Measurements from ENCODE around the gene NCKAP5. TPM values are rescaled to one million over a fixed set of nuclear protein-coding genes. Genes with fewer than 3 reads are reported as not detected.

NCKAP5 gene
- total RNA-seq, 1 donor from 2014 or later, result 0.20 TPM

DNA sequence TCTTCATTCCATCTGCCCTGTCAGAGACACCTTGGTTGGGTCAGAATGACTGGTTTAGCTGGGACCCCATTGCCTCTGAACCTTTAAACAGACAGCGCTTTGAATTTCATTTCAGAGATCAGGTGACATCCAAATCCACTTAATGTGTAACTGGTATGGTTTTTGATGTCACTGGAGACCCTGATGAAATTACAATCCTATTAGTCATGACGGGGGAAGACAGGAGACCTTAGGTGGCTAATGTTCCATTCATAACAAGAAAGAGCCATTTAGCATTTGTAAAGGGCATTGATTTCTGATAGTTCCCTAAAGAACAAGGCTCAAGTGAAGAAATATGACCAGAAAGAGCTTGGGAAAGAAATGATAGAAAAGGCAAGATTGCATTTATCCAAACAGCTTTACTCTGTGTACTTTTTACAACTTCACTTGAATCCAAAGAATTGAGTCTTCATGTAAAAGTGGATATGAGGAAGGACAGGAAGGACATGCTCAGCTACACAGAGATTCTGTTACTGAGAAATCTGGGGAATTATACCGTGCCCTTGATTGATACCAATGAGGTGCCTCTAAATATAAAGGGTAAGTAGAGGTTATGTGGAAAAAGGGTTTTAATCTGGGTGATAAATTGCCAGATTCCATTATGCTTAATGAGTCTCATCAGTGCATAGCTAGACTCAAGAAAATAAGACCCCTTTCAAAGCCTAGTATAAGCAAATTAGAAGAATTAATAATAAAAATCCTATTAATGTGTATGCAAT is 198.2 kb downstream of the NCKAP5 start:
- Mint-ChIP-seq H3K36me3 (ENCODE audit: unreplicated experiment) (no peaks in the 10 kb centered on the region), H3K27me3 (ENCODE audit: unreplicated experiment) (peaks cover 4% of the 10 kb centered on the region), H3K4me3 (ENCODE audit: unreplicated experiment) (no peak overlapping the region), H3K27ac (ENCODE audit: unreplicated experiment) (peak overlapping the region; percentile 13), H3K9me3 (ENCODE audit: unreplicated experiment) (peaks cover 1% of the 10 kb centered on the region), H3K4me1 (ENCODE audit: low read depth, unreplicated experiment) (peaks cover 15% of the 10 kb centered on the region)
- TF ChIP-seq, protein P1, sequence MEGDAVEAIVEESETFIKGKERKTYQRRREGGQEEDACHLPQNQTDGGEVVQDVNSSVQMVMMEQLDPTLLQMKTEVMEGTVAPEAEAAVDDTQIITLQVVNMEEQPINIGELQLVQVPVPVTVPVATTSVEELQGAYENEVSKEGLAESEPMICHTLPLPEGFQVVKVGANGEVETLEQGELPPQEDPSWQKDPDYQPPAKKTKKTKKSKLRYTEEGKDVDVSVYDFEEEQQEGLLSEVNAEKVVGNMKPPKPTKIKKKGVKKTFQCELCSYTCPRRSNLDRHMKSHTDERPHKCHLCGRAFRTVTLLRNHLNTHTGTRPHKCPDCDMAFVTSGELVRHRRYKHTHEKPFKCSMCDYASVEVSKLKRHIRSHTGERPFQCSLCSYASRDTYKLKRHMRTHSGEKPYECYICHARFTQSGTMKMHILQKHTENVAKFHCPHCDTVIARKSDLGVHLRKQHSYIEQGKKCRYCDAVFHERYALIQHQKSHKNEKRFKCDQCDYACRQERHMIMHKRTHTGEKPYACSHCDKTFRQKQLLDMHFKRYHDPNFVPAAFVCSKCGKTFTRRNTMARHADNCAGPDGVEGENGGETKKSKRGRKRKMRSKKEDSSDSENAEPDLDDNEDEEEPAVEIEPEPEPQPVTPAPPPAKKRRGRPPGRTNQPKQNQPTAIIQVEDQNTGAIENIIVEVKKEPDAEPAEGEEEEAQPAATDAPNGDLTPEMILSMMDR (IDR thresholded peaks at IDR 0.05; ENCODE audit: partially characterized antibody, unreplicated experiment), result no peak
- DNase-seq, result no peak

DNA sequence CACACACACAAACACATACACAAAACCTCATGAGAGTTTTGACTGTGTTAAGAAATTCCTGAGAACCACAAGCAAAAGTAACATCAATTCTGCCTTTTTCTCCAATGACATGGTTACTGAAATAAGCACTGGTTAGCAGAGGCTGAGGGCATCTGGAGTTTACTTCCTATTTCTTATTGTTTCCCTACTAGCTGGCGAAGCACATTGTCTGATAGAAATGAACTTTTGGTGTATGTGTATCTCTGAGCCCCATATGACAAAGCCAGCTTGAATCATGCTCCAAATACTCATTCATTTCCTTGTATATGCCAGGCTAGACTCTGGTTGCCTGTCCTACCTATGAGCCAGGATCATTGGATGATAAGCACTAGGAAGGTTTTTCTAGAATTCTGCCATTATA is 203.1 kb downstream of the NCKAP5 start:
- H3K9me3 Mint-ChIP-seq (ENCODE audit: unreplicated experiment), result peaks cover 1% of the 10 kb centered on the region
- no peak overlapping the region for H3K4me3 Mint-ChIP-seq (ENCODE audit: unreplicated experiment)
- no peak for DNase-seq
- H3K27ac Mint-ChIP-seq (ENCODE audit: unreplicated experiment), result no peak overlapping the region
- TF ChIP-seq, protein P1 (IDR thresholded peaks at IDR 0.05; ENCODE audit: partially characterized antibody, unreplicated experiment), result no peak
- peaks cover 6% of the 10 kb centered on the region for H3K27me3 Mint-ChIP-seq (ENCODE audit: unreplicated experiment)
- H3K4me1 Mint-ChIP-seq (ENCODE audit: low read depth, unreplicated experiment), result peaks cover 20% of the 10 kb centered on the region
- H3K36me3 Mint-ChIP-seq (ENCODE audit: unreplicated experiment), result no peaks in the 10 kb centered on the region

DNA sequence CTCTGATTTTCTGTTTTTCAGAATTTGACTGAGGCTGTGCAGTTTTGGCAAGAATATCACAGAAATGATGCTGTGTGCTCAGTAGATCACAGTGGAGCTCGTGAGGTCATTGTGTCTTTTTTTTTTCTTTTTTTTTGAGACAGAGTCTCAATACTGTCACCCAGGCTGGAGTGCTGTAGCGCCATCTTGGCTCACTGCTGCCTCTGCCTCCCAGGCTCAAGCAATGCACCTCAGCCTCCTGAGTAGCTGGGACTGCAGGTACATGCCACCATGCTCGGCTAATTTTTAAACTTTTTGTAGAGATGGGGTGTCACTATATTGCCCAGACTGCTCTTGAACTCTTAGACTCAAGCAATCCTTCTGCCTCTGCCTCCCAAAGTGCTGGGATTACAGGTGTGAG is 203.6 kb downstream of the NCKAP5 start:
- DNase-seq, result no peak
- no peak overlapping the region for H3K4me3 Mint-ChIP-seq (ENCODE audit: unreplicated experiment)
- peaks cover 6% of the 10 kb centered on the region for H3K27me3 Mint-ChIP-seq (ENCODE audit: unreplicated experiment)
- TF ChIP-seq, protein P1 (IDR thresholded peaks at IDR 0.05; ENCODE audit: partially characterized antibody, unreplicated experiment), result no peak
- peaks cover 1% of the 10 kb centered on the region for H3K9me3 Mint-ChIP-seq (ENCODE audit: unreplicated experiment)
- H3K27ac Mint-ChIP-seq (ENCODE audit: unreplicated experiment), result no peak overlapping the region
- peaks cover 16% of the 10 kb centered on the region for H3K4me1 Mint-ChIP-seq (ENCODE audit: low read depth, unreplicated experiment)
- H3K36me3 Mint-ChIP-seq (ENCODE audit: unreplicated experiment), result no peaks in the 10 kb centered on the region

DNA sequence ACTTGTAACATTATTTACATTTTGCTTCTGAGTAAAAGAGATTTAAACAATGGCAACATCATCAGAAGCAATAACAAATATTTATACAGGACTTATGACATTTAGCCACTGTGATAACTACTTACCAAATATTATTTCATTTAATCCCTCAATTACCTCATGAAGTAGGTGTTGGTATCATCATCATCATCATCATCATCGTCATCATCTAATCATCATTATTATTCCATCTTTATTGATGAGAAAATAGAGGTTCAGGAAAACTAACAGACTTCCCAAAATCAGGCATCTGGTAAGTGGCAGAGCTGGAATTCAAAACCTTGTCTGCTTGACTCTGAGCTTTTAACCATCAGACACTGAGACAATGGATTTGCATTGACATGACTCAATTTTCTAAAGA is 204.4 kb downstream of the NCKAP5 start:
- Mint-ChIP-seq H3K4me1 (ENCODE audit: low read depth, unreplicated experiment) (peaks cover 10% of the 10 kb centered on the region), H3K4me3 (ENCODE audit: unreplicated experiment) (no peak overlapping the region), H3K27me3 (ENCODE audit: unreplicated experiment) (peaks cover 3% of the 10 kb centered on the region), H3K36me3 (ENCODE audit: unreplicated experiment) (no peaks in the 10 kb centered on the region), H3K9me3 (ENCODE audit: unreplicated experiment) (peaks cover 1% of the 10 kb centered on the region), H3K27ac (ENCODE audit: unreplicated experiment) (no peak overlapping the region)
- no peak for DNase-seq
- TF ChIP-seq, protein P1 (IDR thresholded peaks at IDR 0.05; ENCODE audit: partially characterized antibody, unreplicated experiment), result no peak

DNA sequence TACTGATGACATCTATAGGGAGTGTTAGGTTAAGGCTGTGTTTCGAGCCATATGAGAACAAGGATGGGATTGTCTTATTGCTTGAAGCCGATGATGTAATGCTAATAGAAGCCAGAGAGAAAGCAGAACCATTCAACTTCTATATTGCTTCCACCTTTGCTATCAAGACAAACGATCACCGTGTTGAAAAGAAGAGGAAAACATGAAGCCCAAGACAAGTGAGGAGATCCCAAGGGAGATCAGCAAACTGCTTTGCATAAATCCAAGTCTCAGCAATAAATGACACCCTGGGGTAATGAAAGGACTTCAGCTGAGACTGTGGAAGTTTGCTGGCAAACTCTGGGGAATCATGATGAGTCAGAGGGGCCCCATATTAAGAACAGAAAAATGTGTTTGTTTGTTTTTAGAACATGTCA is 206.2 kb downstream of the NCKAP5 start:
- TF ChIP-seq, protein P1 (IDR thresholded peaks at IDR 0.05; ENCODE audit: partially characterized antibody, unreplicated experiment), result no peak
- Mint-ChIP-seq H3K4me1 (ENCODE audit: low read depth, unreplicated experiment) (peaks cover 6% of the 10 kb centered on the region), H3K27ac (ENCODE audit: unreplicated experiment) (no peak overlapping the region), H3K27me3 (ENCODE audit: unreplicated experiment) (peaks cover 2% of the 10 kb centered on the region), H3K4me3 (ENCODE audit: unreplicated experiment) (no peak overlapping the region), H3K36me3 (ENCODE audit: unreplicated experiment) (no peaks in the 10 kb centered on the region), H3K9me3 (ENCODE audit: unreplicated experiment) (peaks cover 1% of the 10 kb centered on the region)
- no peak for DNase-seq
